SK-N-SH (cell line): ENCODE results near the gene EMX1. TPM values are rescaled to one million over a fixed set of nuclear protein-coding genes. Genes with fewer than 3 reads are reported as not detected.

Experiments used
- CTCF ChIA-PET: fragments of 300-600, 350-600 bp; formaldehyde crosslinking; extraction: SDS; loops from one replicate; lab custom pipeline; 2021; lab: Yijun Ruan, JAX
- POLR2A ChIA-PET: fragments of 350-600 bp; sonication (Branson Sonifier 250); formaldehyde crosslinking; extraction: SDS; loops from one replicate; lab custom pipeline; 2020; ENCODE audit warnings: antibody characterized with exemption, inconsistent platforms; lab: Yijun Ruan, JAX
- DNase-seq: peaks from one replicate; pipeline ENCODE4 v3.0.0; 2012
- H2AFZ ChIP-seq: fragments of 200-600 bp; sonication (generic); 2 replicates; pipeline ENCODE4 v1.8.1; 2016; ENCODE audit warnings: antibody characterized with exemption, mild to moderate bottlenecking, low read depth
- H3F3A ChIP-seq: fragments of 200-600 bp; sonication (generic); replicated peaks from 2 replicates; pipeline ENCODE3; 2016; ENCODE audit warnings: antibody characterized with exemption, mild to moderate bottlenecking; ENCODE audit not compliant: insufficient read depth
- H3K27ac ChIP-seq, 2 experiments: fragments of 200-500 bp in 1 of 2; fragments of 200-600 bp in 1 of 2; sonication (Bioruptor generic) in 1 of 2; sonication (generic), shearing (Covaris generic) in 1 of 2; 2 replicates each; pipeline versions ENCODE4 v1.5.1 to v1.6.1; 2014 to 2016; ENCODE audit warnings: low read depth in 2 of 2, inconsistent platforms in 1 of 2, low read length in 1 of 2, mild to moderate bottlenecking in 1 of 2, mixed read lengths in 1 of 2
- H3K27me3 ChIP-seq: fragments of 200-600 bp; sonication (generic), shearing (Covaris generic); 2 replicates; pipeline ENCODE4 v1.6.1; 2016; ENCODE audit warnings: mixed run types; ENCODE audit not compliant: insufficient read depth
- H3K36me3 ChIP-seq, 2 experiments: fragments of 200-500 bp in 1 of 2; fragments of 200-600 bp in 1 of 2; sonication (Bioruptor generic) in 1 of 2; sonication (generic) in 1 of 2; replicated peaks in 1 of 2; 2 replicates each; pipeline versions ENCODE3 to v1.5.1; 2014 to 2016; ENCODE audit warnings: low read length in 1 of 2, mild to moderate bottlenecking in 1 of 2; ENCODE audit not compliant: insufficient read depth in 2 of 2, control insufficient read depth in 1 of 2
- H3K4me1 ChIP-seq, 2 experiments: fragments of 200-500 bp in 1 of 2; fragments of 200-600 bp in 1 of 2; sonication (Bioruptor generic) in 1 of 2; sonication (generic), shearing (Covaris generic) in 1 of 2; 2 replicates each; pipeline versions ENCODE4 v1.5.1 to v1.6.1; 2014 to 2016; ENCODE audit warnings: low read depth in 1 of 2, low read length in 1 of 2, mixed run types in 1 of 2; ENCODE audit not compliant: insufficient read depth in 2 of 2, control insufficient read depth in 1 of 2
- H3K4me2 ChIP-seq: fragments of 200-600 bp; sonication (generic), shearing (Covaris generic); 2 replicates; pipeline ENCODE4 v1.6.1; 2017; ENCODE audit warnings: mixed run types
- H3K4me3 ChIP-seq, 2 experiments: fragments of 200-500 bp in 1 of 2; fragments of 200-600 bp in 1 of 2; sonication (Bioruptor generic) in 1 of 2; sonication (generic), shearing (Covaris generic) in 1 of 2; 2 replicates each; pipeline versions ENCODE4 v1.5.1 to v1.8.1; 2014 to 2016; ENCODE audit warnings: low read depth in 2 of 2, inconsistent platforms in 1 of 2, low read length in 1 of 2, mild to moderate bottlenecking in 1 of 2, mixed read lengths in 1 of 2, moderate library complexity in 1 of 2
- H3K79me2 ChIP-seq: fragments of 200-600 bp; sonication (generic); 2 replicates; pipeline ENCODE4 v1.8.1; 2017; ENCODE audit warnings: mild to moderate bottlenecking; ENCODE audit not compliant: insufficient read depth
- H3K9ac ChIP-seq: fragments of 200-600 bp; sonication (generic); 2 replicates; pipeline ENCODE4 v1.6.1; 2017; ENCODE audit warnings: mixed run types
- H3K9me2 ChIP-seq: fragments of 200-600 bp; sonication (generic); 2 replicates; pipeline ENCODE4 v1.6.1; 2017; ENCODE audit warnings: mixed run types
- H3K9me3 ChIP-seq: fragments of 200-600 bp; sonication (generic); 2 replicates; pipeline ENCODE4 v1.6.1; 2017; ENCODE audit warnings: mixed run types, mild to moderate bottlenecking, moderate library complexity
- H4K20me1 ChIP-seq: fragments of 200-600 bp; sonication (generic); 2 replicates; pipeline ENCODE4 v1.6.1; 2017; ENCODE audit warnings: mild to moderate bottlenecking, mixed run types; ENCODE audit not compliant: insufficient read depth
- EP300 ChIP-seq, 2 experiments: IDR thresholded peaks; 2 replicates each; pipeline versions ENCODE4 v1.4.0 to v1.6.1; 2012; ENCODE audit warnings: borderline replicate concordance in 1 of 2, low read depth in 1 of 2, low read length in 1 of 2
- EZH2phosphoT487 ChIP-seq: fragments of 200-600 bp; sonication (generic); IDR thresholded peaks from 2 replicates; pipeline ENCODE4 v1.6.1; 2017; ENCODE audit warnings: low read depth, mixed run types, mild to moderate bottlenecking, antibody characterized with exemption, moderate library complexity, borderline replicate concordance
- FOXJ3 ChIP-seq: sonication (generic); formaldehyde crosslinking; IDR thresholded peaks from 2 replicates; pipeline ENCODE4 v1.5.1; 2020; ENCODE audit warnings: mild to moderate bottlenecking, missing genetic modification reagents
- FOXM1 ChIP-seq: IDR thresholded peaks from 2 replicates; pipeline ENCODE4 v1.4.0; 2012; ENCODE audit warnings: low read depth, mild to moderate bottlenecking
- GABPA ChIP-seq: IDR thresholded peaks from 2 replicates; pipeline ENCODE4 v1.4.0; 2012; ENCODE audit warnings: low read depth, mild to moderate bottlenecking
- GATA2 ChIP-seq: sonication (generic); formaldehyde crosslinking; IDR thresholded peaks from 2 replicates; pipeline ENCODE4 v1.5.0; 2020; ENCODE audit warnings: mild to moderate bottlenecking, missing genetic modification reagents
- MEF2A ChIP-seq: IDR thresholded peaks from 2 replicates; pipeline ENCODE4 v1.4.0; 2012; ENCODE audit warnings: low read depth, borderline replicate concordance
- NRF1 ChIP-seq: IDR thresholded peaks from 2 replicates; pipeline ENCODE4 v1.6.1; 2012; ENCODE audit warnings: low read depth, mild to moderate bottlenecking, low read length
- POLR2AphosphoS5 ChIP-seq: IDR thresholded peaks from 2 replicates; pipeline ENCODE4 v1.6.1; 2012; ENCODE audit warnings: low read depth, low read length
- RAD21 ChIP-seq: IDR thresholded peaks from 2 replicates; pipeline ENCODE4 v1.6.1; 2012; ENCODE audit warnings: mild to moderate bottlenecking, low read length
- RCOR1 ChIP-seq: fragments of 150-350 bp; IDR thresholded peaks from 2 replicates; pipeline ENCODE4 v1.6.1; 2017; ENCODE audit warnings: antibody characterized with exemption, low read length
- RFX5 ChIP-seq: IDR thresholded peaks from 2 replicates; pipeline ENCODE4 v1.6.1; 2012; ENCODE audit warnings: mild to moderate bottlenecking, improper control_type of control experiment, low read length
- RXRA ChIP-seq: IDR thresholded peaks from 2 replicates; pipeline ENCODE4 v1.4.0; 2012; ENCODE audit warnings: low read depth, mild to moderate bottlenecking, borderline replicate concordance
- SIN3A ChIP-seq: IDR thresholded peaks from 2 replicates; pipeline ENCODE4 v1.6.1; 2012; ENCODE audit warnings: low read depth, mild to moderate bottlenecking, low read length, moderate library complexity, borderline replicate concordance
- SMC3 ChIP-seq: IDR thresholded peaks from 2 replicates; pipeline ENCODE4 v1.6.1; 2012; ENCODE audit warnings: low read depth, low read length, improper control_type of control experiment
- TEAD4 ChIP-seq: IDR thresholded peaks from 2 replicates; pipeline ENCODE4 v1.4.0; 2012; ENCODE audit warnings: mild to moderate bottlenecking, borderline replicate concordance; ENCODE audit not compliant: insufficient read depth
- WGBS: methylation state at CpG from one replicate; pipeline ENCODE4 v1.1.6; 2017; ENCODE audit warnings: low lambda C conversion rate; 5-methylcytosine and 5-hydroxymethylcytosine counted together
- polyA plus RNA-seq, 3 experiments: library from polyadenylated mRNA; depleted of rRNA; stranded (reverse); fragments of >200 nt; gene quantifications; 2 replicates each; pipeline ENCODE4 v1.2.3, GENCODE V29; 2012
- TF ChIP-seq, protein P1 (sequence below): IDR thresholded peaks from 2 replicates; pipeline ENCODE4; 2012
- TF ChIP-seq, protein P2 (sequence below): fragments of 150-350 bp; IDR thresholded peaks from 2 replicates; pipeline ENCODE4 v1.6.1; 2016; ENCODE audit warnings: mild to moderate bottlenecking, low read depth, low read length
- TF ChIP-seq, protein P3 (sequence below): IDR thresholded peaks from 2 replicates; pipeline ENCODE4 v1.6.1; 2012; ENCODE audit warnings: mild to moderate bottlenecking, low read depth, low read length, moderate library complexity
- TF ChIP-seq, protein P4 (sequence below): IDR thresholded peaks from 2 replicates; pipeline ENCODE4 v1.4.0; 2012; ENCODE audit warnings: low read depth, borderline replicate concordance

The EMX1 gene
- polyA plus RNA-seq, 1 of the 3 experiments (the other 2 are of a cell fraction), result not detected

DNA sequence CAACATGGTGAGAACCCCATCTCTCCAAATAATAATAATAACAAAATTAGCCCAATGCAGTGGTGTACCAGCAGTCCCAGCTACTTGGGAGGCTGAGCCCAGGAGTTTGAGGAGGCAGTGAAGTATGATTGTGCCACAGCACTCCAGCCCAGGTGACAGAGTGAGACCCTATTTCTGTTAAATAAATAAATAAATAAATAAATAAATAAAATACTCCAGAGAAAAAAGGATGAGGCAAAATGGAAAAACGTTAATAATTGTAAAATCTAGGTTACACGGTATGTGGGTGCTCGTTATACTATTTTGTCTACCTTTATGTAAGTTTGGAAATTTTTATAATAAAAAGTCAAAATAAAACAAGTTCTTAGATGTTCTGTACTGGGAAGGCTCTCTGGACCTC lies 8.6 kb upstream of the EMX1 start:
- no peaks in the 10 kb centered on the region for H4K20me1 ChIP-seq
- H3K9ac ChIP-seq, result no peak overlapping the region
- TF ChIP-seq, protein P1, sequence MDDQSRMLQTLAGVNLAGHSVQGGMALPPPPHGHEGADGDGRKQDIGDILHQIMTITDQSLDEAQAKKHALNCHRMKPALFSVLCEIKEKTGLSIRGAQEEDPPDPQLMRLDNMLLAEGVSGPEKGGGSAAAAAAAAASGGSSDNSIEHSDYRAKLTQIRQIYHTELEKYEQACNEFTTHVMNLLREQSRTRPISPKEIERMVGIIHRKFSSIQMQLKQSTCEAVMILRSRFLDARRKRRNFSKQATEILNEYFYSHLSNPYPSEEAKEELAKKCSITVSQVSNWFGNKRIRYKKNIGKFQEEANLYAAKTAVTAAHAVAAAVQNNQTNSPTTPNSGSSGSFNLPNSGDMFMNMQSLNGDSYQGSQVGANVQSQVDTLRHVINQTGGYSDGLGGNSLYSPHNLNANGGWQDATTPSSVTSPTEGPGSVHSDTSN, result no peak
- no peak for TF ChIP-seq FOXM1
- TF ChIP-seq, protein P2, sequence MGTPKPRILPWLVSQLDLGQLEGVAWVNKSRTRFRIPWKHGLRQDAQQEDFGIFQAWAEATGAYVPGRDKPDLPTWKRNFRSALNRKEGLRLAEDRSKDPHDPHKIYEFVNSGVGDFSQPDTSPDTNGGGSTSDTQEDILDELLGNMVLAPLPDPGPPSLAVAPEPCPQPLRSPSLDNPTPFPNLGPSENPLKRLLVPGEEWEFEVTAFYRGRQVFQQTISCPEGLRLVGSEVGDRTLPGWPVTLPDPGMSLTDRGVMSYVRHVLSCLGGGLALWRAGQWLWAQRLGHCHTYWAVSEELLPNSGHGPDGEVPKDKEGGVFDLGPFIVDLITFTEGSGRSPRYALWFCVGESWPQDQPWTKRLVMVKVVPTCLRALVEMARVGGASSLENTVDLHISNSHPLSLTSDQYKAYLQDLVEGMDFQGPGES, result no peak
- TF ChIP-seq, protein P3, sequence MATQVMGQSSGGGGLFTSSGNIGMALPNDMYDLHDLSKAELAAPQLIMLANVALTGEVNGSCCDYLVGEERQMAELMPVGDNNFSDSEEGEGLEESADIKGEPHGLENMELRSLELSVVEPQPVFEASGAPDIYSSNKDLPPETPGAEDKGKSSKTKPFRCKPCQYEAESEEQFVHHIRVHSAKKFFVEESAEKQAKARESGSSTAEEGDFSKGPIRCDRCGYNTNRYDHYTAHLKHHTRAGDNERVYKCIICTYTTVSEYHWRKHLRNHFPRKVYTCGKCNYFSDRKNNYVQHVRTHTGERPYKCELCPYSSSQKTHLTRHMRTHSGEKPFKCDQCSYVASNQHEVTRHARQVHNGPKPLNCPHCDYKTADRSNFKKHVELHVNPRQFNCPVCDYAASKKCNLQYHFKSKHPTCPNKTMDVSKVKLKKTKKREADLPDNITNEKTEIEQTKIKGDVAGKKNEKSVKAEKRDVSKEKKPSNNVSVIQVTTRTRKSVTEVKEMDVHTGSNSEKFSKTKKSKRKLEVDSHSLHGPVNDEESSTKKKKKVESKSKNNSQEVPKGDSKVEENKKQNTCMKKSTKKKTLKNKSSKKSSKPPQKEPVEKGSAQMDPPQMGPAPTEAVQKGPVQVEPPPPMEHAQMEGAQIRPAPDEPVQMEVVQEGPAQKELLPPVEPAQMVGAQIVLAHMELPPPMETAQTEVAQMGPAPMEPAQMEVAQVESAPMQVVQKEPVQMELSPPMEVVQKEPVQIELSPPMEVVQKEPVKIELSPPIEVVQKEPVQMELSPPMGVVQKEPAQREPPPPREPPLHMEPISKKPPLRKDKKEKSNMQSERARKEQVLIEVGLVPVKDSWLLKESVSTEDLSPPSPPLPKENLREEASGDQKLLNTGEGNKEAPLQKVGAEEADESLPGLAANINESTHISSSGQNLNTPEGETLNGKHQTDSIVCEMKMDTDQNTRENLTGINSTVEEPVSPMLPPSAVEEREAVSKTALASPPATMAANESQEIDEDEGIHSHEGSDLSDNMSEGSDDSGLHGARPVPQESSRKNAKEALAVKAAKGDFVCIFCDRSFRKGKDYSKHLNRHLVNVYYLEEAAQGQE, result no peak
- no peak for TF ChIP-seq RAD21
- TF ChIP-seq TEAD4, result no peak
- TF ChIP-seq SMC3, result no peak
- TF ChIP-seq SIN3A, result no peak
- TF ChIP-seq, protein P4, sequence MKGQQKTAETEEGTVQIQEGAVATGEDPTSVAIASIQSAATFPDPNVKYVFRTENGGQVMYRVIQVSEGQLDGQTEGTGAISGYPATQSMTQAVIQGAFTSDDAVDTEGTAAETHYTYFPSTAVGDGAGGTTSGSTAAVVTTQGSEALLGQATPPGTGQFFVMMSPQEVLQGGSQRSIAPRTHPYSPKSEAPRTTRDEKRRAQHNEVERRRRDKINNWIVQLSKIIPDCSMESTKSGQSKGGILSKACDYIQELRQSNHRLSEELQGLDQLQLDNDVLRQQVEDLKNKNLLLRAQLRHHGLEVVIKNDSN, result no peak
- no peak for TF ChIP-seq GABPA
- H3F3A ChIP-seq, result no peaks in the 10 kb centered on the region
- CTCF ChIA-PET, result interaction anchor here (1.0 to 3.7 kb wide), 4 partner anchors 16 to 47 kb away, joined by 3 to 18 read pairs (median 4); partner anchors contain the start of gene SPR
- H3K36me3 ChIP-seq, result no peaks in the 10 kb centered on the region
- peaks cover 77% of the 10 kb centered on the region for H3K27me3 ChIP-seq
- no peak overlapping the region for H3K27ac ChIP-seq
- POLR2A ChIA-PET, result no interaction called here
- no peaks in the 10 kb centered on the region for H3K79me2 ChIP-seq
- DNase-seq, result no peak
- H3K9me2 ChIP-seq, result no peaks in the 10 kb centered on the region
- no peaks in the 10 kb centered on the region for H3K9me3 ChIP-seq
- H3K4me3 ChIP-seq, result no peak overlapping the region
- WGBS, result 10% methylated on average over 3 of the region's 3 CpGs
- H2AFZ ChIP-seq, result no peak overlapping the region
- H3K4me2 ChIP-seq, result no peak overlapping the region
- no peaks in the 10 kb centered on the region for H3K4me1 ChIP-seq

DNA sequence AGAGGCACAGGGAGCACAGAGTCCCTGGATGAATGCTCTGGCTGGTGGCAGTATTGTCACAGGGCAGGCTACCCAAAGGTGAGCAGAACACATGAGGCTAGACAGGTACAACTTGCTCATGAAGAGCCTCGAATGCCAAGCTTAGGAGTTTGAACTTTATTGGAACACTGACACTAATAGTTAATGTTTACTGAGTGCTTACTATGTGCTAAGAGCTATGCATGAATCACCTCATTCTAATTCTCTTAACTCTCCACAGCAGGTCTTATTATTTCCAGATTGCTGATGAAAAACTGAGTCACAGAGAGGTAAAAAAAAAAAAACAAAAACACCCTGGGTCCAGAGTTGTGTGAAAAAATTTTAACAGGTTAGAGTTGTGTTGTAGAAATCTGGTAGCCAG lies 6.1 kb upstream of the EMX1 start:
- no peak overlapping the region for H3K4me2 ChIP-seq
- no peak for DNase-seq
- H3K79me2 ChIP-seq, result no peaks in the 10 kb centered on the region
- H3K9me3 ChIP-seq, result no peaks in the 10 kb centered on the region
- H2AFZ ChIP-seq, result no peak overlapping the region
- H3K4me1 ChIP-seq, result peaks cover 0 to 2% of the 10 kb centered on the region in 2 experiments; a peak in 1 of 4 replicates
- H3K9ac ChIP-seq, result no peak overlapping the region
- no peaks in the 10 kb centered on the region for H3K36me3 ChIP-seq
- peaks cover 83% of the 10 kb centered on the region for H3K27me3 ChIP-seq
- 0 out of 2 replicates have a peak, but pooled peaks cover 14% of the 10 kb centered on the region for H4K20me1 ChIP-seq
- no peak overlapping the region for H3K27ac ChIP-seq
- ChIA-PET POLR2A (no interaction called here), CTCF (interaction anchor here (0.9 to 3.7 kb wide), 4 partner anchors 16 to 63 kb away, joined by 4 to 18 read pairs (median 4); partner anchors contain the start of gene SPR)
- H3K4me3 ChIP-seq, result no peak overlapping the region
- no peaks in the 10 kb centered on the region for H3F3A ChIP-seq
- H3K9me2 ChIP-seq, result no peaks in the 10 kb centered on the region
- WGBS, result 0% methylated on average over 1 of the region's 1 CpG
- TF ChIP-seq GABPA (no peak), FOXJ3 (CRISPR knock-in tag) (no peak), POLR2AphosphoS5 (no peak), RFX5 (no peak), NRF1 (no peak), MEF2A (no peak), GATA2 (no peak), RCOR1 (no peak), EZH2phosphoT487 (no peak), EP300 (IDR thresholded peaks at IDR 0.05; ENCODE audit: borderline replicate concordance in 1 of 2, low read depth in 1 of 2, low read length in 1 of 2) (no peak), RXRA (no peak), TEAD4 (no peak)
- TF ChIP-seq, protein P4, result no peak
